ENCODE results near the gene STMN1. TPM values are rescaled to one million over a fixed set of nuclear protein-coding genes. Genes with fewer than 3 reads are reported as not detected.
"Not testable (repeated sequence)": the region's sequence is repeated elsewhere in the genome, so short reads cannot be mapped to it uniquely, and the experiment has no call there.

Gene STMN1
- total RNA-seq, 4 donors from 2014 or later, result 11.6 to 39.2 (median 17.0) TPM

GRCh38 chr1:25933479-25934365 is 27.5 kb upstream of the STMN1 start:
- 70 to 76% methylated on average over 13 of the region's 13 CpGs for WGBS, 2 donors
- no peak overlapping the region for H3K4me3 ChIP-seq (replicated peaks in 1 of 3)
- TF ChIP-seq, protein P1, sequence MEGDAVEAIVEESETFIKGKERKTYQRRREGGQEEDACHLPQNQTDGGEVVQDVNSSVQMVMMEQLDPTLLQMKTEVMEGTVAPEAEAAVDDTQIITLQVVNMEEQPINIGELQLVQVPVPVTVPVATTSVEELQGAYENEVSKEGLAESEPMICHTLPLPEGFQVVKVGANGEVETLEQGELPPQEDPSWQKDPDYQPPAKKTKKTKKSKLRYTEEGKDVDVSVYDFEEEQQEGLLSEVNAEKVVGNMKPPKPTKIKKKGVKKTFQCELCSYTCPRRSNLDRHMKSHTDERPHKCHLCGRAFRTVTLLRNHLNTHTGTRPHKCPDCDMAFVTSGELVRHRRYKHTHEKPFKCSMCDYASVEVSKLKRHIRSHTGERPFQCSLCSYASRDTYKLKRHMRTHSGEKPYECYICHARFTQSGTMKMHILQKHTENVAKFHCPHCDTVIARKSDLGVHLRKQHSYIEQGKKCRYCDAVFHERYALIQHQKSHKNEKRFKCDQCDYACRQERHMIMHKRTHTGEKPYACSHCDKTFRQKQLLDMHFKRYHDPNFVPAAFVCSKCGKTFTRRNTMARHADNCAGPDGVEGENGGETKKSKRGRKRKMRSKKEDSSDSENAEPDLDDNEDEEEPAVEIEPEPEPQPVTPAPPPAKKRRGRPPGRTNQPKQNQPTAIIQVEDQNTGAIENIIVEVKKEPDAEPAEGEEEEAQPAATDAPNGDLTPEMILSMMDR (IDR thresholded peaks at IDR 0.05), result no peak
- no peak for TF ChIP-seq POLR2A (IDR thresholded peaks at IDR 0.05)
- no peak for DNase-seq
- intact Hi-C loops (cut with DNase I), result no loop called here
- H3K27ac ChIP-seq, result no peak overlapping the region
- no peaks in the 10 kb centered on the region for H3K36me3 ChIP-seq
- H3K4me1 ChIP-seq, result no peaks in the 10 kb centered on the region
- H3K27me3 ChIP-seq, result no peaks in the 10 kb centered on the region
- H3K9me3 ChIP-seq, result no peaks in the 10 kb centered on the region

DNA sequence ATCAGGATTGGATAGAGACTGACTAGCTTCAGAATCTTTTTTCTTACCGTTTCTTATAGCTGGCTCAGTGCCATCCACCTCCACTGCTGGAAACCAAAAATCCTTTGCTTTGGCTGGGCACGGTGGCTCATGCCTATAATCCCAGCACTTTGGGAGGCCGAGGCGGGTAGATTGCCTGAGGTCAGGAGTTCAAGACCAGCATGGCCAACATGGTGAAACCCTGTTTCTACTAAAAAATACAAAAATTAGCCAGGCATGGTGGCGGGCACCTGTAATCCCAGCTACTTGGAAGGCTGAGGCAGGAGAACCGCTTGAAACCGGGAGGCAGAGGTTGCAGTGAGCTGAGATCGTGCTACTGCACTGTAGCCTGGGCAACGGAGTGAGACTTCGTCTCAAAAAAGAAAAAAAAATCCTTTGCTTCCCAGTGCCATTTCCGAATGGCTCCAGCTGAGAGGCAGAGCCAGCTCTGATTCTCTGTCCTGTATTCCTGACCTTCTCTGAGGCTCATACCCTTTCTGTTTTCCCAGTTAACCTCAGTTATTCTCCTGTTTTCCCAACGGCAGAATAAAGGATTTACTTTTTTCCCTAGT is 26.7 kb upstream of the STMN1 start:
- H3K4me3 ChIP-seq (replicated peaks in 1 of 3); intact Hi-C loops (cut with DNase I); H3K27me3 ChIP-seq; H3K36me3 ChIP-seq; DNase-seq; H3K27ac ChIP-seq; H3K4me1 ChIP-seq; H3K9me3 ChIP-seq: not testable (repeated sequence)
- WGBS, 2 donors, result 52 to 67% methylated on average over 12 of the region's 12 CpGs

DNA sequence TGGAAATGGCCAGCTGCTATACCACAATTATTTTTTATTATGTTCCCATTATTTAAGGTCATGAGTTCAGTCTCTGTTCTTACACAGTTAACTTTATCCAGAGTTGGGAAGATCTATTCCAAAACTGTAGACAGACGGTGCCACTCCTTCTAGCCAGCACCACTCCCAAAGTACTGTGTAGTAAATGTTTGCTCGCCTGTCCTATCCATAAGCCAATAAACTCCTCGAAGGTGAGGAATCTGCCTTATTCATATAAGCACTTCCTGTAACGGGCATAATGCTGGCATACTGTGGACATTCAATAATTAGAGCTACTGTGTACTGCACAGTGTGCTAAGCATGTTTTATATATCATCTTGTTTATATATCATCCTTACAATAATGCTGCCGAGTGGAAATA is 26.1 kb upstream of the STMN1 start:
- no peak for TF ChIP-seq POLR2A (IDR thresholded peaks at IDR 0.05)
- TF ChIP-seq, protein P1 (IDR thresholded peaks at IDR 0.05), result no peak
- Histone ChIP-seq H3K4me3 (replicated peaks in 1 of 3) (no peak overlapping the region), H3K4me1 (no peaks in the 10 kb centered on the region), H3K27ac (no peak overlapping the region), H3K36me3 (no peaks in the 10 kb centered on the region), H3K9me3 (no peaks in the 10 kb centered on the region), H3K27me3 (no peaks in the 10 kb centered on the region)
- intact Hi-C loops (cut with DNase I), result no loop called here
- DNase-seq, result no peak
- WGBS, 2 donors, result 86 to 89% methylated on average over 5 of the region's 5 CpGs

DNA sequence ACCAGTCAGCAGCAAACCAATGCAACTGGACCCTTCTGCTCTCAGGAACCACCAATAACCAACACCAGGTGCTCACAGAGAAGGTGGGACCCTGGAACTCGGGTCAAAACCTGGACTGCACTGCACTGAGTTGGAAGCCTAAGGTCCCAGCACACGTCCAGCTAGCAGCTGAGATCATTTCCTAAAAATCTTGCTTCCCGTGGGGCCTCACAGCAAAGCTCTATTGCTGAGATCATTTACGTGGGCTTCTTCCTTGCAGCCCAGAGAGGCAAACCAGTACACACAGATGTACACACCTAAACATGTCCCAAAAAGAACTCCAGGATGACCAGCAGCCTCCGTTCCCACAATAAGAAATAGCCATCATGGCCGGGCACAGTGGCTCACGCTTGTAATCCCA is 22.8 kb upstream of the STMN1 start:
- TF ChIP-seq, protein P1 (IDR thresholded peaks at IDR 0.05), result no peak
- DNase-seq, result no peak
- intact Hi-C loops (cut with DNase I), result no loop called here
- Histone ChIP-seq H3K27me3 (no peaks in the 10 kb centered on the region), H3K27ac (no peak overlapping the region), H3K4me1 (no peaks in the 10 kb centered on the region), H3K9me3 (no peaks in the 10 kb centered on the region), H3K4me3 (replicated peaks in 1 of 3) (no peak overlapping the region), H3K36me3 (no peaks in the 10 kb centered on the region)
- 81 to 94% methylated on average over 5 to 7 of the region's 7 CpGs for WGBS, 2 donors

GRCh38 chr1:25927521-25928265 is 21.5 kb upstream of the STMN1 start:
- no peak overlapping the region for H3K4me3 ChIP-seq (replicated peaks in 1 of 3)
- TF ChIP-seq POLR2A (IDR thresholded peaks at IDR 0.05), result no peak
- TF ChIP-seq, protein P1 (IDR thresholded peaks at IDR 0.05), result no peak
- H3K27ac ChIP-seq, result no peak overlapping the region
- no peaks in the 10 kb centered on the region for H3K27me3 ChIP-seq
- intact Hi-C loops (cut with DNase I), result no loop called here
- DNase-seq, result no peak
- no peaks in the 10 kb centered on the region for H3K36me3 ChIP-seq
- H3K4me1 ChIP-seq, result peaks cover 0 to 4% of the 10 kb centered on the region in 2 donors
- no peaks in the 10 kb centered on the region for H3K9me3 ChIP-seq
- 95 to 97% methylated on average over 5 of the region's 5 CpGs for WGBS, 2 donors
